HepG2 (cell line): Measurements from ENCODE around the gene ABCB6. TPM values are rescaled to one million over a fixed set of nuclear protein-coding genes. Genes with fewer than 3 reads are reported as not detected.

ENCODE experiments used
- CCAR2 ChIP-seq: fragments of 200-400 bp; formaldehyde crosslinking; optimal IDR thresholded peaks from 2 replicates; pipeline ENCODE3; 2018; ENCODE audit warnings: low read depth, mild to moderate bottlenecking, low read length, moderate library complexity
- GTF2F1 ChIP-seq: fragments of 150-350 bp; IDR thresholded peaks from 2 replicates; pipeline ENCODE4 v1.6.1; 2014; ENCODE audit warnings: low read length
- HOXA7 ChIP-seq: sonication (generic); formaldehyde crosslinking; IDR thresholded peaks from 2 replicates; pipeline ENCODE4 v1.8.1; 2022; ENCODE audit warnings: mild to moderate bottlenecking, missing genetic modification reagents, moderate library complexity
- JUND ChIP-seq: sonication (generic); formaldehyde crosslinking; IDR thresholded peaks from 2 replicates; pipeline ENCODE4 v1.8.0; 2022; ENCODE audit warnings: mild to moderate bottlenecking, missing genetic modification reagents
- MEIS2 ChIP-seq: sonication (generic); formaldehyde crosslinking; IDR thresholded peaks from 2 replicates; pipeline ENCODE4 v1.9.0; 2021; ENCODE audit warnings: mild to moderate bottlenecking, missing genetic modification reagents
- MIER2 ChIP-seq: IDR thresholded peaks from 2 replicates; pipeline ENCODE4 v1.6.1; 2016; ENCODE audit warnings: missing biosample characterization, missing genetic modification reagents
- MYC ChIP-seq: sonication (generic); formaldehyde crosslinking; IDR thresholded peaks from 2 replicates; pipeline ENCODE4 v1.9.0; 2021; ENCODE audit warnings: missing genetic modification reagents, borderline replicate concordance
- NR1H2 ChIP-seq: sonication (generic); formaldehyde crosslinking; IDR thresholded peaks from 2 replicates; pipeline ENCODE4 v1.8.1; 2022; ENCODE audit warnings: low read depth, missing genetic modification reagents, borderline replicate concordance
- NR2F6 ChIP-seq, 2 experiments: IDR thresholded peaks; 2 replicates each; pipeline ENCODE4 v1.6.1; 2016; ENCODE audit warnings: antibody characterized with exemption in 1 of 2, mild to moderate bottlenecking in 1 of 2
- PITX1 ChIP-seq: sonication (generic); formaldehyde crosslinking; IDR thresholded peaks from 2 replicates; pipeline ENCODE4 v1.5.1; 2020; ENCODE audit warnings: mild to moderate bottlenecking, missing genetic modification reagents
- POLR2AphosphoS5 ChIP-seq: IDR thresholded peaks from 2 replicates; pipeline ENCODE4 v1.6.1; 2012; ENCODE audit warnings: low read depth, low read length
- PPARG ChIP-seq: conservative IDR thresholded peaks from 2 replicates; pipeline ENCODE4 v1.6.1; 2016; ENCODE audit warnings: missing biosample characterization, missing genetic modification reagents
- RAD51 ChIP-seq: fragments of 450-650 bp; IDR thresholded peaks from 2 replicates; pipeline ENCODE4 v1.6.1; 2016; ENCODE audit warnings: borderline replicate concordance
- SMAD3 ChIP-seq: sonication (generic); formaldehyde crosslinking; IDR thresholded peaks from 2 replicates; pipeline ENCODE4 v1.4.0; 2020; ENCODE audit warnings: missing genetic modification reagents
- TFE3 ChIP-seq: IDR thresholded peaks from 2 replicates; pipeline ENCODE4 v1.6.1; 2016
- TMF1 ChIP-seq: sonication (generic); formaldehyde crosslinking; IDR thresholded peaks from 2 replicates; pipeline ENCODE4 v1.8.1; 2022; ENCODE audit warnings: low read depth, missing genetic modification reagents
- TOPORS ChIP-seq: sonication (generic); formaldehyde crosslinking; IDR thresholded peaks from 2 replicates; pipeline ENCODE4 v1.8.0; 2023; ENCODE audit warnings: mild to moderate bottlenecking, missing genetic modification reagents
- YY1 ChIP-seq: IDR thresholded peaks from 2 replicates; pipeline ENCODE4 v1.6.1; 2011; ENCODE audit warnings: low read length, low read depth, moderate library complexity, mild to moderate bottlenecking; ENCODE audit not compliant: insufficient read depth, insufficient replicate concordance
- ZBTB14 ChIP-seq: sonication (generic); formaldehyde crosslinking; IDR thresholded peaks from 2 replicates; pipeline ENCODE4 v1.4.0; 2020; ENCODE audit warnings: missing genetic modification reagents
- ZBTB38 ChIP-seq: sonication (generic); formaldehyde crosslinking; IDR thresholded peaks from 2 replicates; pipeline ENCODE4 v1.5.1; 2020; ENCODE audit warnings: mild to moderate bottlenecking, missing genetic modification reagents
- ZFP36L2 ChIP-seq: sonication (generic); formaldehyde crosslinking; IDR thresholded peaks from 2 replicates; pipeline ENCODE4 v1.4.0; 2020; ENCODE audit warnings: missing genetic modification reagents
- ZMYM2 ChIP-seq: sonication (generic); formaldehyde crosslinking; IDR thresholded peaks from 2 replicates; pipeline ENCODE4 v1.8.0; 2022; ENCODE audit warnings: mild to moderate bottlenecking, missing genetic modification reagents
- ZNF234 ChIP-seq: sonication (generic); formaldehyde crosslinking; conservative IDR thresholded peaks from 2 replicates; pipeline ENCODE4 v1.5.1; 2020; ENCODE audit warnings: mild to moderate bottlenecking, missing genetic modification reagents
- ZNF260 ChIP-seq: sonication (generic); formaldehyde crosslinking; IDR thresholded peaks from 2 replicates; pipeline ENCODE4 v1.4.0; 2020; ENCODE audit warnings: missing genetic modification reagents, low read depth, mild to moderate bottlenecking, borderline replicate concordance
- ZNF263 ChIP-seq: sonication (generic); formaldehyde crosslinking; IDR thresholded peaks from 2 replicates; pipeline ENCODE4 v1.4.0; 2020; ENCODE audit warnings: missing genetic modification reagents
- ZNF597 ChIP-seq: sonication (generic); formaldehyde crosslinking; IDR thresholded peaks from 2 replicates; pipeline ENCODE4 v1.5.0; 2020; ENCODE audit warnings: missing genetic modification reagents
- ZNF703 ChIP-seq: sonication (generic); formaldehyde crosslinking; IDR thresholded peaks from 2 replicates; pipeline ENCODE4 v1.5.1; 2020; ENCODE audit warnings: missing genetic modification reagents, mild to moderate bottlenecking, moderate library complexity, borderline replicate concordance
- ZNF850 ChIP-seq: sonication (generic); formaldehyde crosslinking; conservative IDR thresholded peaks from 2 replicates; pipeline ENCODE4 v1.9.0; 2021; ENCODE audit warnings: mild to moderate bottlenecking, missing genetic modification reagents
- ZNF878 ChIP-seq: sonication (generic); formaldehyde crosslinking; IDR thresholded peaks from 2 replicates; pipeline ENCODE4 v1.8.1; 2023; ENCODE audit warnings: mild to moderate bottlenecking, missing genetic modification reagents, moderate library complexity
- polyA plus RNA-seq, 8 experiments: library from polyadenylated mRNA; depleted of rRNA in 3 of 8; stranded (reverse) in 7 of 8; unstranded in 1 of 8; fragments of >200 nt; fragmentation: Illumina TruSeq in 4 of 8; extraction: Trizol in 4 of 8; gene quantifications; 2 replicates each; pipeline versions ENCODE4 v1.2.1 to v1.2.3, GENCODE V29; 2011 to 2016; ENCODE audit warnings: low read depth in 4 of 8, missing spikeins in 1 of 8, mixed read lengths in 1 of 8; ENCODE audit not compliant: insufficient read depth in 1 of 8
- total RNA-seq, 5 experiments: library from RNA; depleted of rRNA; stranded (reverse); fragments of >200 nt; fragmentation: Illumina TruSeq; extraction: Trizol; gene quantifications; 2 replicates each; pipeline ENCODE4 v1.2.3, GENCODE V29; 2016; ENCODE audit warnings: low read depth in 1 of 5

ABCB6 gene
- total and polyA plus RNA-seq, 2 of the 13 experiments (the other 11 are each of a cell fraction or from before 2014, with no cell fraction given): 91.1 to 137 TPM

GRCh38 chr2:219253753-219254589 is 35.2 kb upstream of the ABCB6 start, which contains the start of gene TUBA4A (continued):
- no peak for TF ChIP-seq RAD51
- peak; percentile 54 for TF ChIP-seq YY1
- no peak for TF ChIP-seq ZBTB14 (CRISPR knock-in tag)
- TF ChIP-seq ZMYM2: 0 out of 2 replicates have a peak, but pooled peaks have one; percentile 46
- no peak for TF ChIP-seq TFE3 (CRISPR knock-in tag)
- TF ChIP-seq ZNF234 (CRISPR knock-in tag): no peak
- TF ChIP-seq ZNF260 (CRISPR knock-in tag): no peak
- no peak for TF ChIP-seq ZNF850 (CRISPR knock-in tag)
- 0 out of 2 replicates have a peak, but pooled peaks have one; percentile 32 for TF ChIP-seq TOPORS (CRISPR knock-in tag)
- TF ChIP-seq ZNF703 (CRISPR knock-in tag): peak; percentile 81; the same call in 1 of the 2 replicates
- no peak for TF ChIP-seq ZFP36L2
- no peak for TF ChIP-seq ZNF878
- no peak for TF ChIP-seq PPARG (CRISPR knock-in tag)
- no peak for TF ChIP-seq HOXA7 (CRISPR knock-in tag)
- peak; percentile 46 for TF ChIP-seq MYC (CRISPR knock-in tag)
- no peak for TF ChIP-seq ZNF597
- no peak for TF ChIP-seq ZNF263 (CRISPR knock-in tag)
- no peak for TF ChIP-seq ZBTB38 (CRISPR knock-in tag)
- TF ChIP-seq JUND: no peak
- TF ChIP-seq MEIS2 (CRISPR knock-in tag): peak; percentile 52; the same call in 1 of the 2 replicates
- TF ChIP-seq NR2F6 (IDR thresholded peaks at IDR 0.05): no peak
- 0 out of 2 replicates have a peak, but pooled peaks have one; percentile 23 for TF ChIP-seq NR2F6 (CRISPR knock-in tag; IDR thresholded peaks at IDR 0.05)
- no peak for TF ChIP-seq CCAR2
- TF ChIP-seq MIER2 (CRISPR knock-in tag): no peak
- TF ChIP-seq NR1H2 (CRISPR knock-in tag): no peak
- no peak for TF ChIP-seq TMF1 (CRISPR knock-in tag)
- TF ChIP-seq POLR2AphosphoS5: peak; percentile 84
- no peak for TF ChIP-seq GTF2F1
- TF ChIP-seq SMAD3 (CRISPR knock-in tag): peak; percentile 38; the same call in 1 of the 2 replicates
- peak; percentile 46; the same call in 1 of the 2 replicates for TF ChIP-seq PITX1
